Osteocyte (in vitro differentiated cells): ENCODE measurements around the gene AXDND1. TPM values are rescaled to one million over a fixed set of nuclear protein-coding genes. Genes with fewer than 3 reads are reported as not detected.
"Not testable (repeated sequence)": the region's sequence is repeated elsewhere in the genome, so short reads cannot be mapped to it uniquely, and the experiment has no call there.

Source experiments
- DNase-seq: peaks from one replicate; pipeline ENCODE4 v3.0.0; 2021; ENCODE audit warnings: mixed read lengths; ENCODE audit not compliant: unreplicated experiment; ENCODE audit errors: extremely low spot score
- H3K27ac Mint-ChIP-seq: one replicate; pipeline ENCODE4 v1.8.0; 2021; ENCODE audit warnings: mild to moderate bottlenecking, mixed read lengths; ENCODE audit not compliant: unreplicated experiment
- H3K27me3 Mint-ChIP-seq: one replicate; pipeline ENCODE4 v1.8.0; 2021; ENCODE audit warnings: mixed read lengths; ENCODE audit not compliant: unreplicated experiment
- H3K36me3 Mint-ChIP-seq: one replicate; pipeline ENCODE4 v1.8.0; 2021; ENCODE audit warnings: mixed read lengths; ENCODE audit not compliant: unreplicated experiment
- H3K4me1 Mint-ChIP-seq: one replicate; pipeline ENCODE4 v1.8.0; 2021; ENCODE audit warnings: mixed read lengths; ENCODE audit not compliant: unreplicated experiment
- H3K4me3 Mint-ChIP-seq: one replicate; pipeline ENCODE4 v1.8.0; 2021; ENCODE audit warnings: mild to moderate bottlenecking, moderate library complexity, mixed read lengths; ENCODE audit not compliant: unreplicated experiment
- H3K9me3 Mint-ChIP-seq: one replicate; pipeline ENCODE4 v1.8.0; 2021; ENCODE audit warnings: mixed read lengths; ENCODE audit not compliant: unreplicated experiment
- total RNA-seq: library from RNA; stranded (reverse); gene quantifications from 2 replicates; pipeline ENCODE4 v1.2.1, GENCODE V29; 2021
- TF ChIP-seq, protein P1 (sequence below): fragments of 200-600 bp; sonication (generic); IDR thresholded peaks from 2 replicates; pipeline ENCODE4 v1.5.0; 2021; ENCODE audit warnings: antibody characterized with exemption, mild to moderate bottlenecking, moderate library complexity

AXDND1 gene
- total RNA-seq, 1 donor from 2014 or later = 0.70 TPM

DNA sequence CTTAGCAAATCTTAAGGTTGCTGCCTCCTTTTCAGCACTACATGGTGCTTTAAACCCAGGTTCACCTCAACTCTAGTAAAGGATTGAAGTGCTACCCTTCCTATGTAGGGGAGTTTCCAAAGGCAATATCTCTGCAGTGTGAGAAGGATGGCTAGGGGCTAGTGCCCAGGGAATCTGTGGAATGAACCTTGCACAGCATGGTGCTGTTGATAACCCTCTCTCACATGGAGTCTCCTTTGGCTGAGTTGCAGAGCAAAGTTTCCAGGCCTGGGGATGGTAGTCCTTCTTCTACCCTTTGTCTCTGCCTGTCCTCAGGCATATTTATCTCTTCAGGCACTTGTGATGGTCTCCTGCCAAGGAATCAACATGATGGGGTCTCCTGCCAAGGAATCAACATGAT lies 59.4 kb downstream of the AXDND1 start:
- Mint-ChIP-seq H3K36me3 (no peaks in the 10 kb centered on the region), H3K4me1 (no peaks in the 10 kb centered on the region), H3K27ac (no peak overlapping the region), H3K27me3 (no peaks in the 10 kb centered on the region), H3K9me3 (peaks cover 20% of the 10 kb centered on the region), H3K4me3 (no peak overlapping the region)
- DNase-seq = no peak
- TF ChIP-seq, protein P1, sequence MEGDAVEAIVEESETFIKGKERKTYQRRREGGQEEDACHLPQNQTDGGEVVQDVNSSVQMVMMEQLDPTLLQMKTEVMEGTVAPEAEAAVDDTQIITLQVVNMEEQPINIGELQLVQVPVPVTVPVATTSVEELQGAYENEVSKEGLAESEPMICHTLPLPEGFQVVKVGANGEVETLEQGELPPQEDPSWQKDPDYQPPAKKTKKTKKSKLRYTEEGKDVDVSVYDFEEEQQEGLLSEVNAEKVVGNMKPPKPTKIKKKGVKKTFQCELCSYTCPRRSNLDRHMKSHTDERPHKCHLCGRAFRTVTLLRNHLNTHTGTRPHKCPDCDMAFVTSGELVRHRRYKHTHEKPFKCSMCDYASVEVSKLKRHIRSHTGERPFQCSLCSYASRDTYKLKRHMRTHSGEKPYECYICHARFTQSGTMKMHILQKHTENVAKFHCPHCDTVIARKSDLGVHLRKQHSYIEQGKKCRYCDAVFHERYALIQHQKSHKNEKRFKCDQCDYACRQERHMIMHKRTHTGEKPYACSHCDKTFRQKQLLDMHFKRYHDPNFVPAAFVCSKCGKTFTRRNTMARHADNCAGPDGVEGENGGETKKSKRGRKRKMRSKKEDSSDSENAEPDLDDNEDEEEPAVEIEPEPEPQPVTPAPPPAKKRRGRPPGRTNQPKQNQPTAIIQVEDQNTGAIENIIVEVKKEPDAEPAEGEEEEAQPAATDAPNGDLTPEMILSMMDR = no peak

DNA sequence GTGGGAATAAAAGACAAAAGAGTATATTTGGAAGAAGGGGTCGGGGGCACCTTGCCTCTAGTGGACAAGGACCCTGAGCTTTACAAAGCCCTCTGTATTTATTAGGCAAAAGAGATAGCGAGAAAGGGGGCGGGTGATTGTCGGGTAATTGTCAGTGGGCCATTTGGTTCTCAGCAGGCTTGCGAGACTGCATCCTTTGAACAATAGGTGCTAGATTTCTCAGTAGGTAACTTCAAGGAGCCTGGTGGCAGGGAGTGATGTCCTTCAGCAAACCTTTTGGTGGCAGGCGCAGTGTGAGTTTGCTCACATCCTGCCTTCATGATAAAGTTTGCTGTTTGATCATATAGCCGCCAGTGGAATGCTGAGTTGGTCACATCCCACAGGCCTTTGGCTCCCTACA lies 71.4 kb downstream of the AXDND1 start:
- Mint-ChIP-seq H3K27ac (no peak overlapping the region), H3K4me1 (no peaks in the 10 kb centered on the region), H3K27me3 (peaks cover 15% of the 10 kb centered on the region), H3K36me3 (no peaks in the 10 kb centered on the region), H3K4me3 (no peak overlapping the region), H3K9me3 (no peaks in the 10 kb centered on the region)
- DNase-seq = no peak
- TF ChIP-seq, protein P1 = no peak

DNA sequence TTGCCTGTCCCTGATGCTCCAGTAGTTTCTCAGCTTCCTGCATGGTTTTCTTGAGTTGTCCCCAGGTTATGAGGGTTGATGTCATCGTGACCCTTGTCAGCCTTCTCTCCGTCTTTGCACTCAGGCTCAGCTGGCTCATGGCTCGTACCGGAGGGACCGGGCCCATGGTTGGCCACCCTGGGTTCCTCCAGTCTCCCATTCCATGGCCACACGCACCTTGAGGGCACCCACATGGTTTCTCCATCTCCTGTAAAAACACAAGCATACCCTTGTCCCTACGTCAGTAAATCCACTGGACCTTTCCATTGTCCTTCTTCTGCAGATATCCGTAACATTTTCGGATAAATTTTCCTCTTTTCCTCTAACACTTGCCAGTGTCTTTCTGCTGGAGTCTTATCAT lies 73.9 kb downstream of the AXDND1 start:
- not testable (repeated sequence) for H3K36me3 Mint-ChIP-seq, DNase-seq, H3K4me3 Mint-ChIP-seq, H3K4me1 Mint-ChIP-seq, H3K27ac Mint-ChIP-seq, H3K9me3 Mint-ChIP-seq
- H3K27me3 Mint-ChIP-seq = peaks cover 13% of the 10 kb centered on the region

DNA sequence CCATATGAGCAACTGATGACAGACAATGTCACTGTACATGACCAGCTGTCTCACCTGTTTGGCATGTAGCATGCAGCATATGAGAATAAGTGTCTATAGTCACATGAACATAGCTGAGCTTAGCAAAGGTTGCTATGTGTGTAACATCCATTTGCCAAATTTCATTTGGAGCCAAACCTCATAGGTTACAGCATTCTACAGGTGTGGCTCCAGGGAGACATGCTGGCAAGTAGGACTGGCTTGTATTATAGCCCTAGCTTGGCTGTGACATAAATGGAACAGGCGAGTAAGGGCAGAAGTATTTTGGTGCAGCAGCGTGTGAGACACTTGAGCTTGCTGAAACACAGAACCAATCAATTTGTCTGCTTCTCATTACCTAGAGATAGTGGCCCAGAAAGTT lies 74.5 kb downstream of the AXDND1 start:
- not testable (repeated sequence) for H3K4me1 Mint-ChIP-seq, H3K9me3 Mint-ChIP-seq, H3K4me3 Mint-ChIP-seq, DNase-seq, H3K27ac Mint-ChIP-seq, H3K36me3 Mint-ChIP-seq
- peaks cover 13% of the 10 kb centered on the region for H3K27me3 Mint-ChIP-seq

DNA sequence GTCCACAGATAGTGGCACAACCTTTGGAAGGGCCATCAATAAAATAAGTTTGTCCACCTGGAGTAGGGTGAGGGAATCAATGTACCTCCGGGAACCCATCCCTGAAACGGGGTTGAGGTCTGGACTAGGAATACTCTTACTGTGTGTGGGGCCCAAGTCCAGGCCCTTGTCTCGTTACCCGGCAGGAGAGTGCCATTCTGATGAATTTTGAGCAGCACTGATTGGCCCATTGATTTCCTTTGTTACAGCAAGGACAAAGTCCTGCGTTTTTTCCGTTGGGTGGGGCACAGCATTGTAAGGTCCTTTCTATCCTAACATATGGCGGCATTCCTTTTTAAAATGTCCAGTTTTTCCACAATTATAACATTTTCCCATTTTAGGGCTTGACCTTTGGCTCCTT lies 75.2 kb downstream of the AXDND1 start:
- Mint-ChIP-seq H3K27me3 (peaks cover 16% of the 10 kb centered on the region), H3K9me3 (no peaks in the 10 kb centered on the region), H3K36me3 (no peaks in the 10 kb centered on the region), H3K4me3 (no peak overlapping the region), H3K4me1 (no peaks in the 10 kb centered on the region), H3K27ac (no peak overlapping the region)
- DNase-seq = no peak
- TF ChIP-seq, protein P1 = no peak

DNA sequence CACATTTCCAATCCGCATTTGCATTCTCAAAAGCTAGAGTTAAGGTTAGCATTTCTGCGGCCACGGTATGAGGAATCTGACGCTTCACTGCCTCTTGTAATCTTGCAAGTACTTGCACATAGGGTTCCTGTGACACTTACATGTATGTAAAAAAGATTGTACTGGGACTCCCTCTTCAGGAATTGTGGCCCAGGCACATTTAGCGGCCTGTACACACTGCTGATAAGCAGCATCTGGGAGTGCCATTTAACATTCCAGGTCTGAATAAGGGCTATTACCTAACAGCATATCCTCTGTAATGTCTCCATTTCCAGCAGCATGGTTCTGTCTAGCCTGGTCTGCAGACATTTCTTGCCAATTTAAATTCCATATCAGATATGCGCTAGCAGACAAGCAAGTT lies 75.7 kb downstream of the AXDND1 start:
- no peak for DNase-seq
- Mint-ChIP-seq H3K27ac (no peak overlapping the region), H3K36me3 (no peaks in the 10 kb centered on the region), H3K4me3 (no peak overlapping the region), H3K4me1 (no peaks in the 10 kb centered on the region), H3K27me3 (peaks cover 13% of the 10 kb centered on the region), H3K9me3 (no peaks in the 10 kb centered on the region)
- TF ChIP-seq, protein P1 = no peak

DNA sequence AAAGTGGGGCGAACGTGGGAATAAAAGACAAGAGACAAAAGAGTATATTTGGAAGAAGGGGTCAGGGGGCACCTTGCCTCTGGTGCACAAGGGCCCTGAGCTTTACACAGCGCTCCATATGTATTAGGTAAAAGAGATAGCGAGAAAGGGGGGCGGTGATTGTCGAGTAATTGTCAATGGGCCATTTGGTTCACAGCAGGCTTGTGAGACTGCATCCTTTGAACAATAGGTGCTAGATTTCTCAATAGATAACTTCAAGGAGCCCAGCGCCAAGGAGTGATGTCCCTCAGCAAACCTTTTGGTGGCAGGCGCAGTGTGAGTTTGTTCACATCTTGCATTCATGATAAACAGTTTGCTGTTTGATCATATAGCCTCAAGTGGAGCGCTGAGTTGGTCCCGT lies 77.1 kb downstream of the AXDND1 start:
- H3K36me3 Mint-ChIP-seq, H3K9me3 Mint-ChIP-seq, H3K27ac Mint-ChIP-seq, H3K4me1 Mint-ChIP-seq, DNase-seq, H3K4me3 Mint-ChIP-seq: not testable (repeated sequence)
- H3K27me3 Mint-ChIP-seq = peaks cover 14% of the 10 kb centered on the region
